Erythroblast (primary cell): ENCODE results near the gene DCUN1D2.

Experiments
- DNase-seq, 2 experiments: peaks; one replicate each; lab custom pipeline; 2025; lab: John Stamatoyannopoulos, UW
- GATA1 ChIP-seq: IDR thresholded peaks from 2 replicates; pipeline ENCODE4 v1.6.1; 2011; ENCODE audit warnings: low read depth, mild to moderate bottlenecking, control low read depth, low read length, moderate library complexity
- POLR2A ChIP-seq: IDR thresholded peaks from 2 replicates; pipeline ENCODE4 v1.6.1; 2011; ENCODE audit warnings: mild to moderate bottlenecking, low read length

DCUN1D2 gene

GRCh38 chr13:113507505-113508345, 17.2 kb upstream of the DCUN1D2 start:
- no peak for DNase-seq
- no peak for TF ChIP-seq POLR2A

GRCh38 chr13:113506871-113507388, 16.4 kb upstream of the DCUN1D2 start:
- DNase-seq: no peak
- TF ChIP-seq GATA1 (no peak), POLR2A (no peak)

- DNase-seq: peak; percentile 55 to 64
- TF ChIP-seq POLR2A (no peak), GATA1 (no peak)
Observed at GRCh38 chr13:113506025-113506685, 15.6 kb upstream of the DCUN1D2 start.

GRCh38 chr13:113502686-113503085, 12.2 kb upstream of the DCUN1D2 start:
- DNase-seq: no peak
- TF ChIP-seq GATA1 (no peak), POLR2A (no peak)

GRCh38 chr13:113500530-113501265, 10.2 kb upstream of the DCUN1D2 start:
- TF ChIP-seq POLR2A (no peak), GATA1 (no peak)

GRCh38 chr13:113499936-113500335, 9.4 kb upstream of the DCUN1D2 start:
- TF ChIP-seq POLR2A: no peak
- no peak for TF ChIP-seq GATA1
- no peak for DNase-seq

More at GRCh38 chr13:113500530-113501265, 10.2 kb upstream of the DCUN1D2 start:
- DNase-seq: no peak

- peak in 1 of 2 experiments; percentile 20 for DNase-seq
- no peak for TF ChIP-seq POLR2A
- no peak for TF ChIP-seq GATA1
Observed at GRCh38 chr13:113498905-113499304, 8.4 kb upstream of the DCUN1D2 start.

- no peak for TF ChIP-seq GATA1
- TF ChIP-seq POLR2A: no peak
Observed at GRCh38 chr13:113497217-113497616, 6.7 kb upstream of the DCUN1D2 start.

GRCh38 chr13:113495494-113496210, 5.1 kb upstream of the DCUN1D2 start:
- no peak for DNase-seq
- TF ChIP-seq POLR2A (no peak), GATA1 (no peak)

More at GRCh38 chr13:113497217-113497616, 6.7 kb upstream of the DCUN1D2 start:
- no peak for DNase-seq

GRCh38 chr13:113493315-113493951, 2.9 kb upstream of the DCUN1D2 start:
- DNase-seq: peak; percentile 70 to 86

GRCh38 chr13:113491982-113492381, 1.5 kb upstream of the DCUN1D2 start:
- TF ChIP-seq GATA1 (no peak), POLR2A (no peak)

More at GRCh38 chr13:113493315-113493951, 2.9 kb upstream of the DCUN1D2 start:
- no peak for TF ChIP-seq GATA1
- TF ChIP-seq POLR2A: peak; percentile 18

GRCh38 chr13:113491418-113491883, 940 bp upstream of the DCUN1D2 start:
- no peak for TF ChIP-seq POLR2A
- TF ChIP-seq GATA1: no peak
- DNase-seq: peak; percentile 78 to 84

More at GRCh38 chr13:113491982-113492381, 1.5 kb upstream of the DCUN1D2 start:
- peak in 1 of 2 experiments; percentile 59 for DNase-seq
